DMS79 (cell line): ENCODE data around the gene SLC26A8.
"Not testable (repeated sequence)": the region's sequence is repeated elsewhere in the genome, so short reads cannot be mapped to it uniquely, and the experiment has no call there.

Source experiments
- DNase-seq: peaks from one replicate; lab custom pipeline; 2025; lab: John Stamatoyannopoulos, UW

SLC26A8 gene

DNA sequence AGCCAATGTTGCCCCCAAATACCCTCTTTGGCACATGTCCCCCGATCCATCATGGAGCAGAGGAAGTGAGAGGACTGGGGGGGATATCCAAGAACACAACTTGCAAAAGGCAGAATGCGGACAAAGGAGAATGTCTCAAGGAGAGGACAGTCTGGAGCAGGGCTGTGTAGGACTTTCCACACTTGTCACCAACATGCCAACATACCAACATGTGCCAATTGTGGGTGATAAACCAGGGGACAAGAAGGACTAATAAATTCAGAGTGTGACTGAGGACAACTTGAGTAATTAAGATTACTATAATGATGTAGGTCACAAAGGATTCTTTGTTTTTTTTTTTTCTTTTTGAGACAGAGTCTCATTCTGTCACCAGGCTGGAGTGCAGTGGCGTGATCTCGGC is 8.8 kb downstream of the SLC26A8 start:
- no peak for DNase-seq

DNA sequence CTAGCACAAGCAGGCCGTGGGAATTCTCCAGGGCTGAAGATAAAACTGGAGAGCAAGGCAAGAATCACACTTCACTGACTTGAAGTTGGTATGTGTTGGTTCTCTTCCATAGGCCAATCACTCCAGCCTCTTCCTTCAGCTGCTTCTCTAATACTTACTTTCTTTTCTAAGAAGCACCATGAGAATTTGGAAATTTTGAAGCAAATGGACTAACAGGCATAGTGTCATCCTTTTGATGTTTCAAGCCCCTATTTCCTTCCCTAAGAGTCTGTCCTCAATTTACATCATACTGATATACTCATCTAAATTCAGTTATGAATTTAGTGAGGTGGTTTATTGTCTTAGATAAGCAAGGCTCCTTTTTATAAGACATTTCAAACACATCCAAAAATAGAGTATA is 24.0 kb downstream of the SLC26A8 start:
- no peak for DNase-seq

DNA sequence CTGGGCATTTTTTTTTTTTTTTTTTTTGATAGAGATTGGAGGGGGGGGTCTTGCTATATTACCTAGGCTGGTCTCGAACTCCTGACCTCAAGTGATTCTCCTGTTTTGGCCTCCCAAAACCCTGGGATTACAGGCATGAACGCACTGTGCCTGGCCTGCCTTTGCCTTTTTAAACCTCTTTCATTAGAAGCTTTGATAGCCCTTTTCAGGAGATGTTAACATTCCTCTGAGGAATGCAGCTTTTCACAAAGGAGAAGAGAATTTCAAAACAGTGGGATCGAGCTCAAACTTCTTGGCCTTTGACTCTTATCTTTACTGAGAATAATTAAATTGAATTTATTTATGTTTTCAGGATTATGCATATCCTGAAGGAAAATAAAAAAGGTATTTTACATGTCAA is 31.3 kb downstream of the SLC26A8 start:
- no peak for DNase-seq

DNA sequence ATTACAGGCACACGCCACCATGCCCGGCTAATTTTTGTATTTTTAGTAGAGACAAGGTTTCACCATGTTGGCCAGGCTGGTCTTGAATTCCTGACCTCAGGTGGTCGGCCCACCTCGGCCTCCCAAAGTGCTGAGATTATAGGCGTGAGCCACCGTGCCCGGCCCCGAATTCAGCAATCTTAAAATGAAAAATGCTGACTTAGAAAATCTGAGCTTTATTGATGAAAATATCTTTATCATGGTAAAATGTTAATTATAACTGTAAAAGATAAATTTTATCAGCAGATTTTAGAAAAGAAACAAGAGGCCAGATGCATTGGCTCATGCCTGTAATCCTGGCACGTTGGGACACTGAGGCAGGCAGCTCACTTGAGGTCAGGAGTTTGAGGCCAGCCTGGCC is 36.4 kb downstream of the SLC26A8 start:
- not testable (repeated sequence) for DNase-seq

DNA sequence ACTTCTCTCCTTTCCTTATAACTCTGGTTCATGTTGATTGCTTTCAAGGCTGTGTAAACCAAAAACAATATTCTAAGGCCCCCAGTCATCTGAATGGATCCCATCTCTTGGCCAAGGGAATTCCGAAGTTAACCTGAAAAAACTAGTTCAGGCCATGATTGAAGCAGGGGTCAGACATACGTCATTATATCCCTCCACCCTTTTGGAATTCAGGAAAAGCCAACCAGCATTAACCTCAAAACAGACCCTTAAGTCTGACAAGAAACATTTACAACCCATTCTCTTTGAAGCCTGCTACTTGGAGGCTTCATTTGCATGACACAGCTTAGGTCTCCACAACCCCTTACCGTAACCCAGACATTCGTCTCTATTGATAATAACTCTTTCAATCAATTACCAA is 39.7 kb downstream of the SLC26A8 start:
- no peak for DNase-seq

DNA sequence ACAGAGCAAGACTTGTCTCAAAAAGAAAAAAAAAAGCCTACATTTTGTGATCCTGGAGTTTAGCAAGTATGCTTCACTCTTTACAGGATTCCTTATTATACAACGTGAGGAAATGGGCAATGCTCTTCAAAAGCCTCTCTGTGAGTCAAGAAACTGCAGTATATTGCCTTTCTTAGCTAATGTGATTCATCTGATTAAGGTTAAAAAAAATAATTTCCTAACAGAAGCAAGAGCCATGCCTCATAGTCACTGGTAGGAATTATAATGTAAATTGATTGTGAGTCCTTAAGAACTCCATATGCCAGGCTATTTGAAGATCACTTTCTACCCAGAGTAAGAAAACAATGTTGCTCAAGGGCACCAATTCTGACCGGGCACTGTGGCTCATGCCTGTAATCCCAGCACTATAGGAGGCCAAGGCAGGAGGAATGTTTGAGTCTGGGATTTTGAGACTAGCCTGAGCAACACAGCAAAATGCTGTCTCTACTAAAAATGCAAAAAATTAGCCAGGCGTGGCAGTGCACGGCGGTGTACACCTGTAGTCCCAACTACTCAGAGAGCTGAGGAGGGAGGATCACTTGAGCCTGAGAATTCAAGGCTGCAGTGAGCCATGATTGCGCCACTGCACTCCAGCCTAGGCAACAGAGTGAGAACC is 43.3 kb downstream of the SLC26A8 start:
- no peak for DNase-seq

DNA sequence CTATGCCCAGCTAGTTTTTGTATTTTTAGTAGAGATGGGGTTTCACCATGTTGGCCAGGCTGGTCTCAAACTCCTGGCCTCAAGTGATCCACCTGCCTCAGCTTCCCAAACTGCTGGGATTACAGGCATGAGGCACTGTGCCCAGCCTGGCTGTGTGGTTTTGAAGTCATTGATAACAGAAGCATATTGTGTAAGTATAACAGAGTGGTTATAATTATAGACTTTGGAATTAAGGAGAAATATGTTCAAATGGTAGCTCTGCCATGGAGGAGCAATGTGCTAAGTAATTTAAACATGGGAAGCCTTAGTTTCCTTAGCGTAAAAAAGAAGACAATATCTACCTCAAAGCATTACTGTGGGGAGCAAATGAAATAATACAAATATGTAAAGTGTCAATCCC is 44.3 kb downstream of the SLC26A8 start:
- DNase-seq = not testable (repeated sequence)

DNA sequence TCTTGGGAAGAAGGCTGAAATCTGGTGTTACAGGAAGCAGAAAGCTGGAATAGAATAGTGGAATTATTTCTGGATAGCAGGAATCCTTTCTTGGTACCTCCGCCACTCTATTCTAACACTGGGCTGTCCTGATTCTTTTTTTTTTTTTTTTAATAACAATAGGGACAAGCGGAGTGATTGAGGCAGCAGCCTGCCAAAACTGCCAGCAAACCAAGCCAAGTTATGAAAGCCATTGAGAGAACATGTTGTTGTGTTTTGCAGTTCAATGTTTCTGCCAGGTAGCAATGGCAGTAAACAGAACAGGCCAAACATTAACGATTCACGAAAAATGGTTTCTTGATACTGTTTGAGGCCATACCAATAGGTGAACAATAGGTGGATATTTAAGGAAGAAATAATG is 47.1 kb downstream of the SLC26A8 start:
- DNase-seq = peak; percentile 46

DNA sequence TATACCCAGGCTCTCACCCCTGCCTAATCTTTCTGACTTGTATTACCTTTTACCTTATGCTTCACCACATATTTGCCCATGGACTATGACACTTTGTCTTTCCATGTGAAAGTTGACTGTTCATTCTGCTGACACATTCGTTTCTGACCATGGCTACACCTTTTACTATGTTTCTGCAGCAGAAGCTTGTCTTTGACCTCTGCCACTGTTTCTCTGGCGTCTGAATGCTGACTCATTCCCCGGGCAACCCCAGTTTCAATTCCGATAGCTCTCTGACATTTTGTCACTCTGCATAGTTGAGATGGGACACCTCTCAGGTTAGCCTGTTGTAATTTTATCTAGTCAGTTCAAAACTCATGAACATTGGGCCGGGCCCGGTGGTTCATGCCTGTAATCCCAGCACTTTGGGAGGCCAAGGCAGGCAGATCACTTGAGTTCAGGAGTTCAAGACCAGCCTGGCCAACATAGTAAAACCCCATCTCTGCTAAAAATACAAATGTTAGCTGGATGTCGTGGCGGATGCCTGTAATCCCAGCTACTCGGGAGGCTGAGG is 50.7 kb downstream of the SLC26A8 start:
- no peak for DNase-seq

DNA sequence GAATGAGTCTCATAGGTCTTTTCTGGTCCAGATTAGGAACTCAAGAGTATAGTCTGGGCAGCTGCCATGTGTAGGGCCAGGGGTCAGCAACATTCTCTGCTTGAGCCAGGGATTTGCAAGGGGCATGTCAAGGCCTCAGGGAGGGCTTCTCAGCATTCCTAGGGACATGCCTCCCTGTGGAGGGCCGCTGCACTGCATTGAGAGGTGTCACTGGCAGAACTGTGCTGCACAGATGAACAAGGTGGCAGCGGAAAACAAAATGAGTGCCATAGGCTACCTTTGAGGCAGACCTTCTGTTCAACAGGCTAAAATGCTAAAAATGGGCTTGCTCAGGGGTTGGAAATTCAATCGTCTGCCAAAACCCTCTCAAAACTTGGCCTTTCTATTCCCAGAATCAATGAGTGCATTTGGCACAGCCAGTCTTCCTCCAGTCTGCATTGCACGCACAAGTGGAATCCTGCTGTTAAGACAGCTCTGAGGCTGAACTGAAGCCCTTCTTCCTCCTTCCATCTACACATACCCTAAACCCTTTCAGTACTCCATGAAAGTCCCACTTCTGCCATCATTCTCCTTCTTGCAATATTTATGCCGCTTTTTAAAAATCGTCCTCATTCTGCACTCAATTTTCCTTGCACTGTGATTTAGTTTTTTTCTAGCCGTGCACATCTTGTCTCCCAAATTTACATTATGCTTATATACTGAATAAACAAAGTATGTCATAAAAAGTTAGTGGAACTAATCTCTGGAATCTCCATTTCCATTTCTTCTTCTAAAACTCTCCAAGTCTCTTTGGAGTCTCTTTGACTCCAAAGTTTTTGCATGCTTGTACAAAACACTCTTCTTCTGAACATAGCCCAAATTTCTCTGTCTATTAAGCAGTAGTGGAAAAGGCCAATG is 51.7 kb downstream of the SLC26A8 start:
- DNase-seq = peak; percentile 77

DNA sequence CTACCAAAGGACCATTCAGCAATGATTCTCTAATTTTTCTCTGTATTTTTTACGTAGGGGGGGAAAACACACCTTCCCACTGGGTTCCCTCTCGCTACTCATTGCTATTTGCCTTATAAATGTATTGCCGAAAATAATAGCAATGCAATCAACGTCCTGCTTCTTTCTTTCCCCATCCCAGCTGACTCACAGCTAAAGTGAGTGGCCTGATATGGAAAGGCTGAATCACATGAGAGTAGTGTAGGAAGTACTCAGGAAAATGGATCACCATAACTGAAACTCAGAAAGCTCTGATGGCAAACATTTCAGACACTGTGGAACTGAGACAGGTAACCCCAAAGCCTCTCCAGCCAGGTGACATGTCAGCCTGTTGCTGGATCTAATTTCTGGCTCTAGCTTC is 54.3 kb downstream of the SLC26A8 start:
- no peak for DNase-seq

DNA sequence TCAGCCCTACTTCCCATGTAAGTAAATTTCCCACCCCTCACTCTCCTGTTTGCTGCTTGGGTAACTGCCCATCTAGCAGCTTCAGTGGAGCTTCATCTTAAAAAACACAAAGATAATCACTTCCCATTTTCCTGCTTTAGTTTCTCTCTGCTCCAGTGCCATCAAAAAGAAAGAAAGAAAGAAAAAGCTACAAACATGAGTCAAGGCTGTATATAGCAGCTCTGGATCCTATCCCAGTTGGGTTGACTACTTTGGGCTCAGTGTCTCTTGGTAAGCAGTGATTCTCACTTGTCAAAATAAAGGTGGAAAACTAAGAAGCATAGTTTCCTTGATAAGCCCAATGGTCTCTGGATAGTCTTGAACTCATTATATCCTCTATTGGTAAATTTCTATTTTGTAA is 54.8 kb downstream of the SLC26A8 start:
- no peak for DNase-seq

DNA sequence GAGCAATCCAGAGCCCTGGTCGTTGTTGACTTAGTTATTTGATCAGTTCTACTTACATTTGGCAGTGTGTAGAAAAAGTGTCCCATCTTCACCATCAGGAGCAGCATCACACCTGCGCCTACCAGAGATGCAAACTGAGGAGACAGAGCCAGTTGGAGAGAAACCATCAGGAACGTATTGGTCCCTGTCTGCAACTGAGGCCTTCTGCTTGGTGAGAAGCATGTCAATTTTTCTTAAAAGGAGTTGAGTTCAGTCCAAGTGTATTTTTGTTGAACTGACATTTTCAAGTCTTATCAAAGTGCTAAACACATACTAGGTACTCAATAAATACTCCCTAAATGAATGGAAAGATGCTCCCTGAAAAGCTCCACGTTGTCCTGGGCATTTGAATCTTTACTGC is 55.6 kb downstream of the SLC26A8 start:
- no peak for DNase-seq

DNA sequence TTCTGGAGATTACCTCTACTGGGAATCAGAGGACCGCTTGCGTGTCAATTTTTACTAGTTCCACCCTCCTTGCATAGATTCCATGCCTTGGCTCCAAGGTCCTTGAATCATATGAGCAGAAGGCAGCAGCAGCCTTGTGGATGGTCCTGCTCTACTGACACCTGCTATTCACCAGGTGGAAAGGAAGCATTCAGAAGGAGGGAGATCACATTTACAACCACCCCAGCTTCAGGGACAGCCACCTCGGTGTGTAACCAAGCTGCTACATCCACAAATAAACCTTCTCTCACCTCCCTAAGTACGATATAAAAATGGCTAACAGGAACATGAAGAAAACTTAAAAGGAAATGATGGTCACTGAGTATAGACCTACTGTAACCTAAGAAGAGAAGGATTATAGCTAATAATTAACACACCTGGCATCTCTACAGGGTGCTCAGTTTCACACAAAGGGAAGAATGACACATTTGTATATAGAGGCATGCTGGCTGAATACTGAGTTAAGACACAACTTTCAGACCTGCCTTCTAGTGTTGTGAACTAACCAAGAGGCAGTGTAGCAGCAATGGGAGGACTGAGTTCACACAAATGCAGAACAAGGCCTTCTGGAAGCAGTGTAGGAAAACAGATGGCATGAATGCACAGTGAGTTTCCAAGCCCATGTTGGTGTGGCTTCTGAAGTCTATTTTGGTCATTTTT is 57.2 kb downstream of the SLC26A8 start:
- no peak for DNase-seq

DNA sequence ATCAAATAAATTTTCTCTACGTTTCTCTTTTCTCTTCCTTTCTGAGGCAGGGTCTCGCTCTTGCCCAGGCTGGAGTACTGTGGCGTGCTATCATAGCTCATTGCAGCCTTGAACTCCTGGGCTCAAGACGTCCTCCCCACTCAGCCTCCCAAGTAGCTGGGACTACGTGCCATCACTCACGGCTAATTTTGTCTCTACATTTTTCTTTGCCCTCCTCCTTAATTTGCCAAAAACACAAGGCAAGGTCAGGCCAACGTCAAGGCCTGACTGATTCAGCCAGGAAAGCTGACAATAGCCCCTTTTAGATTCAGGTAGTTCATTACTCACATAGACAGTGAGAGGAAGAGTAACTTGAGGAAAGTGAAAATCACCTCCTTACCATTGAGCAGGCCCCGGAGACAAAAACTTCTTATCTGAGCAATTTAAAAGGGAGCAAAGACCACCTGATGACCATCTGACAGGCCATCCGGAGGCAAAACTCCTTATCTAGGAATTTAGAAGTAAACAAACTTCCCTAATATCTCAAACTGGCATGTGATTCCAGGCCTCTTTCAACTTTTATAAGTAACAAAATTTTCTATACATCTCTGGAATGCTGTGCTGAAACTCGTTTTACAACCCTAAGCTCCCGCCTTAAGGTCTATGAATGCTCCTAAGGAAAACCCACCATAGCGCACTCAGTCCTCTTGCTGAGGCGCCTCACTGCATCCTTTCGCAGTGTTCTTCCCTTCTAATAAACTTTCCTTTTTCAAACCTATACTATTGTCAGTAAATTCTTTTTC is 61.5 kb downstream of the SLC26A8 start:
- no peak for DNase-seq

DNA sequence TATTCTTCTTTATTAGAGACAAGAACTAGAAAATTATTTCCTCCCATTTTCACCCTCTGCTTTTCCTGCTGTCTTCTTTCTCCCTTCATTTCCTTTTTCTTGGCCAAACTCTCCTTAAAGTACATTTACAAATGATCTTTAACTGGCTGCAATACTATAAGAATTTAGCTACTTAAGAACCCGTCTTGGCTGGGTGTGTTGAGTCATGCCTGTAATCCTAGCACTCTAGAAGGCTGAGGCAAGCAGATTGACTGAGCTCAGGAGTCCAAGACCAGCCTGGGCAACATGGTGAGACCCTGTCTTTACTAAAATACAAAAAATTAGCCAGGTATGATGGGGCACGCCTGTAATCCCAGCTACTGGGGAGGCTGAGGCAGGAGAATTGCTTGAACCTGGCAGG is 64.3 kb downstream of the SLC26A8 start:
- DNase-seq = no peak

DNA sequence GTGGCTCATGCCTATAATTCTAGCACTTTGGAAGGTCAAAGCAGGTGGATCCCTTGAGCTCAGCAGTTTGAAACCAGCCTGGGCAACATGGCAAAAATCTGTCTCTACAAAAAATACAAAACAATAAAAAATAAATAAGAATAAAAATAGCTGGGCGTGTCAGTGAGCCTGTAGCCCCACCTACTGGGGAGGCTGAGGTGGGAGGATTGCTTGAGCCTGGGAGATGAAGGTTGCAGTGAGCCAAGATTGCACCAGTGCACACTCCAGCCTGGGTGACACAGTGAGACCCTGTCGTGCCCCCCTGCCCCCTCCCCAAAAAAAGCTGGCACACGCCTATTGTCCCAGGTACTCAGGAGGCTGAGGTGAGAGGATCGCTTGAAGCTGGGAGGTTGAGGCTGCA is 68.5 kb downstream of the SLC26A8 start:
- no peak for DNase-seq

DNA sequence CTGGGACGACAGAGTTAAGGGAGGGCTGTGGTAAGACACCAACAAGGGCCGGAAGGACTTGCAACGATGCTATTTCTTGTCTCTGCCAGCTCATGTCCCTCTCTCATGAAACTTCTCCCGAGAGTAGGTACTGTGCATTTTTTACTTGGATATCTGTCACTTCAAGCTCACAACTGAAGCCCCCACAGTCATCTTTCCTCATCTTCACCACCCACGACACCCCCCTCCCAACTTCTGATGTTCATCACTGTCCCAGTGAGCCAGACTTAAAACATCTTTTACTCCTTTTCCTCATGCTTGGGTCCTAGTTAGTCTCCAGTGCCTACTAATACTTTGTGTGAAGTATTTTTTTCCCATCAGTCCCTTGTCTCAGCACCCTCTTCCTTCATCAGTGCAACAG is 68.9 kb downstream of the SLC26A8 start:
- no peak for DNase-seq

DNA sequence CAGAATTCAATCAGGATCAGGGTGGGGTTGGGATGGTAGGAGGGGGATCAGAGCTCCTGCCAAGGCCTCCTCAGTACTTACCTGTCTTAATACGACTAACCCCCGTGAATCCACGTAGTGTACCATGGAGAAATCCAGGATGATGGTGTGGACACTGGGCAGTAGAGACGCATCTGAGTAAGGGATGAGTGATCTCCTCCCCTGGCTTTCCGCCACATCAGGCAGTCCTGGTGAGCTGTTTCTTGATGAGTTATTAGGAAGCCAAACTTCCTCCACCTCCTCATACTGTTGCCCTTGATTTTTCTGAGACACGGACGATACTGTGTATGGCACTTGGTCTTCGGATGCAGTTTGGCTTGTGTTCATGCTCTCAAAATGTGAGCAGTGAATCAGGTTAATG is 69.4 kb downstream of the SLC26A8 start:
- no peak for DNase-seq

DNA sequence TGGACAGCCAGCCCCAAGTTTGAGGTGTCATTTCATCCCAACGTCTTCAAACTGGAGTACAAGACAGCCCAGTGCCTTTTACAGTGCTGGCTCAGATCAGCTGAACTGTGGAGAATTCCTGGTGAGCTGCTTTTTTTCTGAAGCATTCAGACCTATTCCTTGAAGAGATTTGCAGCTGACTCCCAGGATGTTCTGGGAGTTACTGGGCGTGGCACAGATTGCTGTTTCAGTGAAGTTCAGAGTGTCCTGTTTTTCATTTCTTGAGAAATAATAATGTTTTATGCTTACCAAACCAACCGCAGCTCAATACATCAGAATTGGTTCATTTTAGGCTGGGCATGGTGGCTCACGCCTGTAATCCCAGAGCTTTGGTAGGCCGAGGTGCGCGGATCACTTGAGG is 70.1 kb downstream of the SLC26A8 start:
- DNase-seq = no peak

DNA sequence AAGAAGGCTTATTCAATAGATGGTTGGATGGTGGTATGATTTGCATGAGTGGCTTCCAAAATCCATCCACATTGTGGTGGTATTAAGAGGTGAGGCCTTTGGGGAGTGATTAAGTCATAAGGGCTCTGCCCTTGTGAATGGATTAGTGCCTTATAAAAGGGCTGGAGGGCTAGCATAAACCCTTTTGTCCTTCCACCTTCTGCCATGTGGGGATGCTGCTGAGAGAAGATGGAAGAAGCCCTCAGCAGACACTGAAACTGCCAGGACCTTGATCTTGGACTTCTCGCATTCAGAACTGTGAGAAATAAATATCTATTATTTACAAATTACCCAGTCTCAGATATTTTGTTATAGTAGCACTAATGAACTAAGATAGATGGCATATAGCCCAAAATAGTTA is 75.7 kb downstream of the SLC26A8 start:
- no peak for DNase-seq

DNA sequence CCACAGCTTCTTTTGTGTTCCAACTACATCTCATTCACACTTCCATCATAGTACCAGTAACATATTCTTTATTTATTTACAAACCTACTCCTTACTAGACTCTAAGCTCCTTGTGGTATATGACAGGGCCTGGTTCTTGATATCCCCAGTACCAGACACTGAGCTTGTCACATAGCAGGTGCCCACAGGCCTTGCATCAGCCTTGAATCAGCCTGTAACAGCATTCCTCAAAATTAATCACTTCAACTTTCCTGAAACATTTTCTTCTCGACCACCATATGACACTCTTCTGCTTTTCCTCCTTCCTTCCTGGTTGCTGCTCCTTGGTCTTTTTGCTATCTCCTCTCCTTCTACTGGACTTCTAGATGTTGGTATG is 78.8 kb downstream of the SLC26A8 start:
- no peak for DNase-seq
